Activated CD4-positive, alpha-beta T cell treated with anti-CD3 and anti-CD28 coated beads, Interleukin-2, amount 10 ng/mL, durations not matched to agents 7 days and 5 days (primary cell): ENCODE results near the gene TRA2B. TPM values are rescaled to one million over a fixed set of nuclear protein-coding genes. Genes with fewer than 3 reads are reported as not detected.

Experiments
- CTCF ChIA-PET: fragments of 350-600 bp; sonication (Branson Sonifier 250); formaldehyde crosslinking; loops from one replicate; lab custom pipeline; 2021; ENCODE audit warnings: antibody characterized with exemption; lab: Charles Lee
- POLR2A ChIA-PET: fragments of 350-600 bp; sonication (Branson Sonifier 250); formaldehyde crosslinking; loops from one replicate; lab custom pipeline; 2021; ENCODE audit warnings: antibody characterized with exemption; lab: Charles Lee
- DNase-seq: peaks from one replicate; pipeline ENCODE4 v3.0.0-alpha.2; 2020
- H3K27ac Mint-ChIP-seq: one replicate; pipeline ENCODE4 v1.8.0; 2021; ENCODE audit warnings: mild to moderate bottlenecking, moderate library complexity, mixed read lengths
- H3K27me3 Mint-ChIP-seq: one replicate; pipeline ENCODE4 v1.8.0; 2021; ENCODE audit warnings: mixed read lengths
- H3K36me3 Mint-ChIP-seq: one replicate; pipeline ENCODE4 v1.8.0; 2021; ENCODE audit warnings: low read depth, mixed read lengths
- H3K4me1 Mint-ChIP-seq: one replicate; pipeline ENCODE4 v1.8.0; 2021; ENCODE audit warnings: mixed read lengths
- H3K4me3 Mint-ChIP-seq: one replicate; pipeline ENCODE4 v1.8.0; 2021; ENCODE audit warnings: mild to moderate bottlenecking, moderate library complexity, mixed read lengths
- H3K9me3 Mint-ChIP-seq: one replicate; pipeline ENCODE4 v1.8.0; 2021; ENCODE audit warnings: mixed read lengths
- total RNA-seq, 2 experiments: library from RNA; stranded (reverse); gene quantifications; one replicate each; pipeline ENCODE4 v1.2.3, GENCODE V29; 2021

The TRA2B gene
- 100 to 1,000 TPM; 224 to 284 TPM for total RNA-seq

DNA sequence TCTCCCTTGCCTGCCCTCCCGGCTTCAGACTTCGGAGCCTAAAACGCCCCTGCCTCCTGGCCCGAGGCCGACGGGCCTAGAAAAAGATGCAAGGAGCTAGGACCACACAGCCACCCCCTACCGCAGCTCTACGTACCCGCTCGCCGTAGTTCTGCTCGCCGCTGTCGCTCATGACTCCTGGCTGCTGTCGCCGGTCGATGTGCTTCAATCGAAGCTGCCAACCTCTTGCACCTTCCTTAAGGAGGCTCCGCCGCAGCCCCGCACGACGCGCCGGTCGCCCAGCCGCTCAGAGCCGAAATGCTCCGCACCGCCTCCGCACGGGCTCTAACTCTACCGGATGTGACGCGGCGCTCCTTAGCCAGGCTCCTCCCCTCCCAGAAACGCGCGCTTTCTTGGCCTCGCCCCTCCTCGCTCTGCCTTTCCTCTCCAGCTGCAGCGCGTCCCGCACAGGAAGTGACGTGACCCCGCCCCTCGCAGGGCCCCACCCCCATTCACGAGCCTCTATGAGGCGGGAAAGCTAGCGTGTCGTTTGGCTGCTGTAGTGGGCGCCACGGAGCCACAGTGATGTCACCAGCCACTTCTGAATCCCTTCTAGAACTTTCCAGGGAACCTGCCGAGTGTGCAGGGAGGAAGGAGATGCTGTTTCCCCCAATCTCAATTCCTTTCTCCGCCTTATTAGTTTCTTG lies at the start of gene TRA2B:
Gene TRA2B (minus strand): TSS at position 326 of the 686 bp plus-strand sequence. CDS start 154 bp downstream, at position 172.
- ChIA-PET CTCF (interaction anchor here (0.6 to 1.6 kb wide), 4 partner anchors 10 to 20 kb away, joined by 3 to 4 read pairs (median 4); no protein-coding TSS in a partner anchor), POLR2A (interaction anchor here (0.6 to 1.1 kb wide), 2 partner anchors 10 to 898 kb away, joined by 4 to 5 read pairs; no protein-coding TSS in a partner anchor)
- H3K4me3 Mint-ChIP-seq, result peak within 1 kb of the TSS; percentile 100
- H3K9me3 Mint-ChIP-seq, result peaks cover 3% of the 10 kb centered on the region
- H3K4me1 Mint-ChIP-seq, result peaks cover 31% of the 10 kb centered on the region
- peak within 1 kb of the TSS; percentile 100 for H3K27ac Mint-ChIP-seq
- H3K36me3 Mint-ChIP-seq, result peaks cover 48% of the 10 kb centered on the region
- DNase-seq, result peak; percentile 98
- H3K27me3 Mint-ChIP-seq, result peaks cover 4% of the 10 kb centered on the region

- H3K27me3 Mint-ChIP-seq, result peaks cover 17% of the 10 kb centered on the region
- no peak for DNase-seq
- no peak overlapping the region for H3K4me3 Mint-ChIP-seq
- no peaks in the 10 kb centered on the region for H3K36me3 Mint-ChIP-seq
- H3K27ac Mint-ChIP-seq, result no peak overlapping the region
- H3K4me1 Mint-ChIP-seq, result peaks cover 5% of the 10 kb centered on the region
- H3K9me3 Mint-ChIP-seq, result no peaks in the 10 kb centered on the region
- POLR2A ChIA-PET, result no interaction called here
- CTCF ChIA-PET, result interaction anchor here (0.5 kb wide), 1 partner anchor 564 kb away, joined by 3 read pairs; no protein-coding TSS in a partner anchor
These were observed 48.5 kb upstream of the TRA2B start for GRCh38 chr3:185986198-185986777.

DNA sequence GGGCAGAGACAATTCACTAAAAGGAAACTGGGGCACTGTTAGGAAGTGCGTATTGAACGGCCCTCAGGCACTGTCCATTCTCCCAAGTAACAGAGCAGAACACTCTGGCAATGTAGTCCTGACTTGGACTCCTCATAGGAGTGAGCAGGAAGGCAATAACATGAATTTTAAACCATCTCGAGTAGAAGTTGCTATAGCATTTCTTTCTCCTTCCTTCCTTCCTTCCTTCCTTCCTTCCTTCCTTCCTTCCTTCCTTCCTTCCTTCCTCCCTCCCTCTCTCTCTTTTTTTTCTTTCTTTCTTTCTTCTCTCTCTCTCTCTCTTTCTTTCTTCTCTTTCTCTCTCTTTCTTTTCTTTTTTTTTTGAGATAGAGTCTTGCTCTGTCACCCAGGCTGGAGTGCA lies 46.4 kb upstream of the TRA2B start:
- Mint-ChIP-seq H3K27ac (no peak overlapping the region), H3K9me3 (no peaks in the 10 kb centered on the region), H3K36me3 (no peaks in the 10 kb centered on the region), H3K4me3 (no peak overlapping the region), H3K27me3 (peaks cover 10% of the 10 kb centered on the region), H3K4me1 (peaks cover 5% of the 10 kb centered on the region)
- ChIA-PET POLR2A (no interaction called here), CTCF (no interaction called here)
- DNase-seq, result no peak

GRCh38 chr3:185983495-185984141 lies 45.8 kb upstream of the TRA2B start:
- H3K9me3 Mint-ChIP-seq, result no peaks in the 10 kb centered on the region

GRCh38 chr3:185982632-185983031 lies 44.8 kb upstream of the TRA2B start:
- POLR2A ChIA-PET, result no interaction called here
- peaks cover 10% of the 10 kb centered on the region for H3K27me3 Mint-ChIP-seq

More at GRCh38 chr3:185983495-185984141, 45.8 kb upstream of the TRA2B start:
- CTCF ChIA-PET, result interaction anchor here (0.6 to 1.5 kb wide), 15 partner anchors 9 to 634 kb away, joined by 3 to 7 read pairs (median 3); no protein-coding TSS in a partner anchor
- peak; percentile 65 for DNase-seq
- POLR2A ChIA-PET, result no interaction called here
- H3K36me3 Mint-ChIP-seq, result no peaks in the 10 kb centered on the region
- peaks cover 5% of the 10 kb centered on the region for H3K4me1 Mint-ChIP-seq
- H3K4me3 Mint-ChIP-seq, result no peak overlapping the region
- H3K27me3 Mint-ChIP-seq, result peaks cover 10% of the 10 kb centered on the region
- H3K27ac Mint-ChIP-seq, result no peak overlapping the region

DNA sequence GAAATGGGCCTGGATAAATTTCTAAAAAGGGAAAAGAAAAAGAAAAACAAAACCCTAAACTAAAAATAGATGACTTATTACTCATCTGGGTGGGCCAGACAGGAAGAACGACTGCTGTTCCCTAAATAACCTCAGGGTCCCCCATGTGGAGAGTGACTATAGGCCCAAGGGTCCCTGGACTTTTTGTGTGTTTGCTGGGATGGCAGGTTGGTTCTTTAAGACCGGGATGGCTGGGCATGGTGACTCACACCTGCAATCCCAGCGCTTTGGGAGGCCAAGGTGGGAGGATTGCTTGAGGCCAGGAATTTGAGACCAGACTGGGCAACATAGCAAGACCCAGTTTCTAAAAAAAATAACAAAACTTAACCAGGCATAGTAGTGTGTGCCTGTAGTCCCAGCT lies 43.8 kb upstream of the TRA2B start:
- no peaks in the 10 kb centered on the region for H3K9me3 Mint-ChIP-seq
- ChIA-PET POLR2A (no interaction called here), CTCF (interaction anchor here (0.6 to 1.1 kb wide), 2 partner anchors 48 to 162 kb away, joined by 3 read pairs; no protein-coding TSS in a partner anchor)
- H3K36me3 Mint-ChIP-seq, result no peaks in the 10 kb centered on the region
- H3K4me3 Mint-ChIP-seq, result no peak overlapping the region
- DNase-seq, result no peak
- H3K27ac Mint-ChIP-seq, result no peak overlapping the region
- H3K4me1 Mint-ChIP-seq, result peaks cover 13% of the 10 kb centered on the region
- peaks cover 10% of the 10 kb centered on the region for H3K27me3 Mint-ChIP-seq

More at GRCh38 chr3:185982632-185983031, 44.8 kb upstream of the TRA2B start:
- H3K4me3 Mint-ChIP-seq, result no peak overlapping the region
- peaks cover 5% of the 10 kb centered on the region for H3K4me1 Mint-ChIP-seq
- H3K27ac Mint-ChIP-seq, result no peak overlapping the region
- DNase-seq, result no peak
- CTCF ChIA-PET, result interaction anchor here (0.6 to 1.5 kb wide), 8 partner anchors 15 to 635 kb away, joined by 3 to 7 read pairs (median 4); no protein-coding TSS in a partner anchor
- H3K9me3 Mint-ChIP-seq, result no peaks in the 10 kb centered on the region
- H3K36me3 Mint-ChIP-seq, result no peaks in the 10 kb centered on the region

DNA sequence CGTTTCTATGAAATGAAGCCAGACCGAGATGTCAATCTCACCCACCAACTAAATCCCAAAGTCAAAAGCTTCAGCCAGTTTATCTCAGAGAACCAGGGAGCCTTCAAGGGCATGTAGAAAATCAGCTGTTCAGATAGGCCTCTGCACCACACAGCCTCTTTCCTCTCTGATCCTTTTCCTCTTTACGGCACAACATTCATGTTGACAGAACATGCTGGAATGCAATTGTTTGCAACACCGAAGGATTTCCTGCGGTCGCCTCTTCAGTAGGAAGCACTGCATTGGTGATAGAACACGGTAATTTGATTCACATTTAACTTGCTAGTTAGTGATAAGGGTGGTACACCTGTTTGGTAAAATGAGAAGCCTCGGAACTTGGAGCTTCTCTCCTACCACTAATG lies 41.9 kb upstream of the TRA2B start:
- no peak overlapping the region for H3K27ac Mint-ChIP-seq
- H3K4me1 Mint-ChIP-seq, result peaks cover 13% of the 10 kb centered on the region
- no peaks in the 10 kb centered on the region for H3K9me3 Mint-ChIP-seq
- no peak overlapping the region for H3K4me3 Mint-ChIP-seq
- H3K27me3 Mint-ChIP-seq, result peaks cover 10% of the 10 kb centered on the region
- no peak for DNase-seq
- no peaks in the 10 kb centered on the region for H3K36me3 Mint-ChIP-seq
- ChIA-PET CTCF (interaction anchor here (0.6 to 1.8 kb wide), 6 partner anchors 8 to 637 kb away, joined by 3 to 7 read pairs (median 5); no protein-coding TSS in a partner anchor), POLR2A (no interaction called here)

DNA sequence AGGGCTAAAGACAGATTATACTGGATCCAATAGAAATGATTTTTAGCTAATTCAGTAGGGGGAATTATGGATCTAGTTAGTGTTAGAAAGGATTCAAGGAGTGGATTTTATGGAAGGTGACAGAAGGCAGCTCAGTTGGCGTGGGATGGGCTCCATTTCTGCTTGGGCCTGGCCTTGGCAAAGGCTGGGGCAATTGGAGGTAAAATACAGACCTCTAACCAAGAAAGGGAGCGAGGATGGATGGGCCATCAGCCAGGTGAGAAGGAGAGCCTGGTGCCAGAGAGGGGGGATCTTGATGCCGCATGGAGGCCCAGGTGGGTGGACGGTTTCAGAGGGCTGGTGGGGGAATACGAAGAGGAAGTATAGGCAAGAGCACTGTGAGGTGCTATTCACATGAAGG lies 40.7 kb upstream of the TRA2B start:
- H3K9me3 Mint-ChIP-seq, result no peaks in the 10 kb centered on the region
- H3K27ac Mint-ChIP-seq, result no peak overlapping the region
- no peaks in the 10 kb centered on the region for H3K36me3 Mint-ChIP-seq
- H3K4me1 Mint-ChIP-seq, result peaks cover 10% of the 10 kb centered on the region
- no peak for DNase-seq
- no peak overlapping the region for H3K4me3 Mint-ChIP-seq
- POLR2A ChIA-PET, result no interaction called here
- CTCF ChIA-PET, result interaction anchor here (0.9 to 1.8 kb wide), 3 partner anchors 10 to 264 kb away, joined by 3 to 4 read pairs (median 3); no protein-coding TSS in a partner anchor
- H3K27me3 Mint-ChIP-seq, result peaks cover 10% of the 10 kb centered on the region

GRCh38 chr3:185977679-185978040 lies 39.8 kb upstream of the TRA2B start:
- H3K4me3 Mint-ChIP-seq, result no peak overlapping the region
- peaks cover 8% of the 10 kb centered on the region for H3K4me1 Mint-ChIP-seq
- DNase-seq, result no peak
- peaks cover 4% of the 10 kb centered on the region for H3K27me3 Mint-ChIP-seq
- H3K9me3 Mint-ChIP-seq, result no peaks in the 10 kb centered on the region
- H3K27ac Mint-ChIP-seq, result no peak overlapping the region
- no peaks in the 10 kb centered on the region for H3K36me3 Mint-ChIP-seq
- ChIA-PET CTCF (interaction anchor here (1.0 to 1.7 kb wide), 4 partner anchors 12 to 638 kb away, joined by 3 to 6 read pairs (median 4); no protein-coding TSS in a partner anchor), POLR2A (no interaction called here)

- POLR2A ChIA-PET, result interaction anchor here (0.6 kb wide), 1 partner anchor 45 kb away, joined by 8 read pairs; no protein-coding TSS in a partner anchor
- H3K4me3 Mint-ChIP-seq, result no peak overlapping the region
- CTCF ChIA-PET, result interaction anchor here (0.6 to 1.7 kb wide), 9 partner anchors 13 to 1611 kb away, joined by 3 to 6 read pairs (median 3); no protein-coding TSS in a partner anchor
These were observed 39.3 kb upstream of the TRA2B start for GRCh38 chr3:185976977-185977678.

GRCh38 chr3:185976100-185976499 lies 38.3 kb upstream of the TRA2B start:
- no peak overlapping the region for H3K27ac Mint-ChIP-seq
- DNase-seq, result no peak
- ChIA-PET POLR2A (no interaction called here), CTCF (interaction anchor here (0.6 to 1.7 kb wide), 4 partner anchors 14 to 639 kb away, joined by 3 to 4 read pairs (median 4); no protein-coding TSS in a partner anchor)
- no peaks in the 10 kb centered on the region for H3K36me3 Mint-ChIP-seq
- H3K4me1 Mint-ChIP-seq, result peaks cover 8% of the 10 kb centered on the region
- no peaks in the 10 kb centered on the region for H3K27me3 Mint-ChIP-seq
- H3K4me3 Mint-ChIP-seq, result no peak overlapping the region
- no peaks in the 10 kb centered on the region for H3K9me3 Mint-ChIP-seq

More at GRCh38 chr3:185976977-185977678, 39.3 kb upstream of the TRA2B start:
- Mint-ChIP-seq H3K27ac (no peak overlapping the region), H3K9me3 (no peaks in the 10 kb centered on the region), H3K36me3 (no peaks in the 10 kb centered on the region), H3K4me1 (peaks cover 8% of the 10 kb centered on the region), H3K27me3 (peaks cover 2% of the 10 kb centered on the region)
- DNase-seq, result peak; percentile 83

DNA sequence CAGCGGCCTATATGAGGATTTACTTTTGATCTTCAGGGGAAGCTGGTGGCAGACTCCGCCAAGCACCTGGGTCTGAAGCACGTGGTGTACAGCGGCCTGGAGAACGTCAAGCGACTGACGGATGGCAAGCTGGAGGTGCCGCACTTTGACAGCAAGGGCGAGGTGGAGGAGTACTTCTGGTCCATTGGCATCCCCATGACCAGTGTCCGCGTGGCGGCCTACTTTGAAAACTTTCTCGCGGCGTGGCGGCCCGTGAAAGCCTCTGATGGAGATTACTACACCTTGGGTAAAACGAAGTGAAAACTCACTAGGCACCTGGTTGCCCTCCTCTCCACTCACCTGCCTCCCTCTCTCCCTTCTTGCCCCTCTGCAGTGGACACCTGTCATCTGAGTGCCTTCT lies 33.8 kb upstream of the TRA2B start:
- Mint-ChIP-seq H3K9me3 (no peaks in the 10 kb centered on the region), H3K27me3 (no peaks in the 10 kb centered on the region), H3K27ac (no peak overlapping the region), H3K4me1 (no peaks in the 10 kb centered on the region), H3K36me3 (no peaks in the 10 kb centered on the region), H3K4me3 (no peak overlapping the region)
- POLR2A ChIA-PET, result no interaction called here
- DNase-seq, result no peak
- CTCF ChIA-PET, result interaction anchor here (0.9 to 1.4 kb wide), 2 partner anchors 11 to 23 kb away, joined by 3 read pairs; no protein-coding TSS in a partner anchor
